DOHH2 (cell line): ENCODE measurements around the gene PCDH9.

Experiments
- CTCF ChIP-seq: fragments of 200-600 bp; sonication (generic); IDR thresholded peaks from one replicate; pipeline ENCODE4 v1.5.1; 2014; ENCODE audit warnings: antibody characterized with exemption, mild to moderate bottlenecking, low read depth, low read length; ENCODE audit not compliant: poor library complexity, severe bottlenecking
- EZH2phosphoT487 ChIP-seq: fragments of 200-600 bp; sonication (generic); IDR thresholded peaks from 2 replicates; pipeline ENCODE4 v1.6.1; 2017; ENCODE audit warnings: borderline replicate concordance, mild to moderate bottlenecking, antibody characterized with exemption, low read length, moderate library complexity, mixed read lengths

DNA sequence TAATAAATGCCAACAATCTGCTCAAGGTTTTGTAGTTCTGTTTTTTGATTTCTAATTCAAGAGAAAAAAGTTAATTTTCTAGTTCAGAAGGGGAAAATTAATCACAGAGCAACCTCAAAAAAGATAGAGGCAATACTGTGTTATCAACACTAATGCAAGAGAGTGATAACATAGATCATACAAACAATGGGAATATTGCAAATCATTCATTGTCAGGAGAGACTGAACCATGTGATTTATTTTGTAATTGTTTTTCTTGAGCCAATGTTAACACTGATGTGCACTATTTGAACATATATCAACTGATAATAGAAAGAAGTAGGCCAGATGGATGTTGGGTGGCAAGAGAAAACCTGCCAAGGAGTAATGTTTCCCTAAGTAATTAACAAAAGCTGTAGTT lies 19.9 kb downstream of the PCDH9 start:
- no peak for TF ChIP-seq CTCF
- no peak for TF ChIP-seq EZH2phosphoT487
